GM21619 (cell line): ENCODE data around the gene PTPRB.

ENCODE experiments used
- ATAC-seq: cut with Tn5 transposase; IDR thresholded peaks from one replicate; pipeline ENCODE4 v1.9.1; 2021; ENCODE audit not compliant: unreplicated experiment

PTPRB gene

DNA sequence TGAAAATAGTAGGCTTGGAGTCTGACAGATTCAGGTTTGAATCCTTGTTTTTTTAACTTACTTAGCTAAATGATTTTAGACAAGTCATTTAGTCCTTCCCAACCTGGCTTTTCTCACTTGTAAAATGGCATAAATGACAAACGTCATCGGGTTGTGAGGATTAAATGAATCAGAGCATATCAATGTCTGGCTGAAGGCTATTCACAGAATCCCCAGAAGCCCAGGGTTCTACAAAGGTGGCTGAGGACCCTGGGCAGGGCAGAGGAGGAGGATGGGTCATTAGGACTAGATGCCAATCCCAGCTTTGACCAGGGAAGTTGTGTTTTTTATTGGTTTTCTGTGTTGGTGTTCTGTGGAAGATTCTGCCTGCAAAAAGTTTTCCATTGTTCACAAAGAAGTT, 7.6 kb upstream of the PTPRB start:
- ATAC-seq, result no peak

DNA sequence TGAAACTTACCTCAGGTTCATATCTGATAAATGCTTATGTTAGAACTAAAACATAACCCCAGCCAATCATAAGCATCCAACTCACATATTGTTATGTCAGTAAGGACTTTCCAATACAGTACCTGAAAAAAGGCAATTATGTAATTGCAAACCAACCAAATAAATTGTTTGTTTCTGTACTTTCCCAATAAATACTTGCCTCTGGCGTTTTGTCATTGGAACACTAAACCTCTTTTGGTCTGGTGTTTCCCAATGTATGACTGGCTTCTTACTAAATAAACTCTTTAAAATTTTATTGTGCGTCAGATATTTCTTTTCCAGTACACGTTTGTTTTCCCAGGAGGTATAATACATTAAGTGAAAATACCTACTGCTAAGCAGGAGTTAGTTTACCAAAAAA, 6.7 kb upstream of the PTPRB start:
- ATAC-seq, result no peak

DNA sequence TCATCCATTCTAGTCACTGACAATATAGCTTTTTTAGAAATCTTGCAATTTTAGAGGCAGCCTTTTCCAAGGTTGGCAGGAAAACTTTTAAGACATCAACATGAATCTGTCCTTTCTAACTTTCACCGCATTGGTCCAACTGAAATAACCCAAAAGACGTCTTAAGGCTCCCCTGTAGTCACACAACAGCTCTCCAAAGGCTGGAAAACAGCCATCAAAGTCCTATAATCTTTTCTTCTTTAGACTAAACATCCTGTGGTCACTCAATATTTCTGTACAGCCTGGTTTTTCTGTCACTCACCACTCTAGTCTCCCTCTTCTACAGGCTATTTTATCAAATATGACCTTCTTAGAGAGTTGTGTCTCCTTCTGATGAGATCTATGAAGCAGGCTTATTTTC, 4.5 kb upstream of the PTPRB start:
- no peak for ATAC-seq

GRCh38 chr12:70640901-70641300, 3.7 kb upstream of the PTPRB start:
- ATAC-seq, result no peak

DNA sequence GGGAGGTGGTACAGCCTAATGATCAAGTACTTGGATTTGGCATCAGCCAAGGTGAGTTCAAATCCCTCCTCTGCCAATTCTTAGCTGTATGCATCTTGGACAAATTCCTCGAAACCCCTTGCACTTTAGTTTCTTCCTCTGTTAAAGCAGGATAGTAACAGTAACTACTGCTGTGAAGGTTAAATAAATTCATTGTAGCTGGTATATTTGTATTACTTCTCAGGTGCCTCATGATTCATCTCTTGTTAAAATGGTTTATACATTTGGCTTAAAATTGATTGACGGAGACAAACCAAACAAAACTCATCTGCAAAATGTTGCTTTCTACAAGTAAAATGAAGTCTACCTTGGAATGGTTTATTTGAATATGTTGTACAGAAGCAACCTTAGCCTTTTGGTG, 2.3 kb upstream of the PTPRB start:
- ATAC-seq, result no peak

DNA sequence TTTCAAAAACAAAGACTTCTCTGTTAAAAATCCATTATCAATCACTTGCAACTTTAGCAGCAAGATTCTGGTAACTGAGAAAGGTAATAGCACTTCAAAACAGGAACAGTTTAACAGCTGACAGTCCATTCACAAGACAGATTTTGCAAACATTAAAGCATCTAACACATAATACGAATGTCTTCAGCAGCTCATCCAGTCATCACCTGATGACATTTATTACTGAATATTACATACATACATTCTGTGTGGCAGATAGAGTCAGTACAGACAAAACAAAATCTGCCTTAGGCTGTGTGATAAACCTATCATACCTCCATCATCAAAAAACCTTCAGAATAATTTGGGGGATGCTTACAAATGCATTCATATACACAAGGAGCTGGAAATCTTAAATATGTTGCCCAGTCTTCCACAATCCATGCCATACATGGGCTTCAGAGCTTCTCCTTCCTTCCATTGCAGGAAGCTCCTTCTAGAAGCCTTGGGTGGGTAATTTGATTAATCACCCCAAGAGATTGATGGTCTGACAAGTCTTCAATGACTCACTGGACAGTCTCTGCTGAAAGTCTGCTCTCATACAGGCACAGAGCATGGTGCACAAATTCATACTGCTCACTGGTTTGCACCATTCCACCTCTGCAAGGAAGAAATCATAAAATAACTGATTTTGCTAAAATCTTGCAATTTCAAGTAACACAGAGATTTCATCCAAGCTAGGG, 1.6 kb upstream of the PTPRB start:
- no peak for ATAC-seq

DNA sequence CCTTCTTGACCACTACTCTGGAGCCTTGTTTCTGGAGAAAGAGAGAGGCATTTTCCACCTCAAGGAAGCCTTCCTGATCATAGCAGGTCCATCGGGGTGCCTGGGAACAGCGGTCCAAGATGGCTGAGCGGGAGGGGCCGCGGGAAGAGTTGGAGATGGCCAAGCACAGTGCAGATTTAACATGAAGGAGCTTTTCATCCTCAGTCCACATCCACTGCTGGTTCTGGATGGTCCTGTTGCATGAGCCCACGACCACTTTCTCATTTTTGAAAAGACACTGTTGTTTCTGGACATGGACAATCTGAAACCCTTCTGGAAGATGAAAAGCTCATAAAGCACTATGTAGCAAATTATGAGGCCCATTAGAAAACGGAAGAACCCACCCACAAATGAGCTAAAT, 1.5 kb downstream of the PTPRB start:
- ATAC-seq, result no peak

GRCh38 chr12:70628701-70629480, 8.3 kb downstream of the PTPRB start:
- ATAC-seq, result no peak

DNA sequence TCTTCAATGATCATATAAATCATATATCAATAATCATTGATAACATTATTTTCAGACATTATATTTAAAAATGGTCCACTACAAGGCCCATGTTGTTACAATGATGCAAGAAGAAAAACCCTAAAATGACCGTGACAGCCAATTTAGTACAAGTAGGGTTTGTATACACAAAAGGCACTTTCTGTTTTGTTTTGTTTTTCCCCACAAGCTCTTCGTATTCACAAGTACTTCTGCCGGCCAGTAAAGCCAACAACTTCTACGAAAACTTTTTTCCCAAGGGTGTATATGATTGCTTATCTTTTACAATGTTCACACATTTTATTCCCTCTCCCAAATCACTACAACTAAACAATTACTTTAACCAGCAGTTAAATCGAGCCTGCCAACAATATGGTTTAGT, 9.6 kb downstream of the PTPRB start:
- ATAC-seq, result no peak

GRCh38 chr12:70626180-70626579, 11.0 kb downstream of the PTPRB start:
- no peak for ATAC-seq

- no peak for ATAC-seq
Observed at GRCh38 chr12:70619471-70620152, 17.6 kb downstream of the PTPRB start.

DNA sequence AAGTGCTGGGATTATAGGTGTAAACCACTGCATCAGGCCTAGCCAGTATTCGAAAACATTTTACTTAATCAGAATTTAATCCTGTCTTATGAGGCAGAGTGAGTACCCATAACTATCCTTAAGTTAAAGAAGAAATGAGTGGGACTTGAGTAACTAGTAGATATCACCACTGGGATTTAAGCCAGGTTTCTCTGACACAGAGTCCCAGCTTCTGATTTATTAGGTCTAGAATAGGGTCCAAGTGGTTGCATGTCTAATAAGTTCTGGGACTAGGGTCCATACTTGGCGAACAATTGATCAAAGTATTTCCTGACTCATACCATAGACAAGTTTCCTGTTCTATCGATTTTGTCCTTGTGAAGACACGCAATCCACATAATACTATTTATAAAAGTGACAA, 18.9 kb downstream of the PTPRB start:
- ATAC-seq, result no peak

DNA sequence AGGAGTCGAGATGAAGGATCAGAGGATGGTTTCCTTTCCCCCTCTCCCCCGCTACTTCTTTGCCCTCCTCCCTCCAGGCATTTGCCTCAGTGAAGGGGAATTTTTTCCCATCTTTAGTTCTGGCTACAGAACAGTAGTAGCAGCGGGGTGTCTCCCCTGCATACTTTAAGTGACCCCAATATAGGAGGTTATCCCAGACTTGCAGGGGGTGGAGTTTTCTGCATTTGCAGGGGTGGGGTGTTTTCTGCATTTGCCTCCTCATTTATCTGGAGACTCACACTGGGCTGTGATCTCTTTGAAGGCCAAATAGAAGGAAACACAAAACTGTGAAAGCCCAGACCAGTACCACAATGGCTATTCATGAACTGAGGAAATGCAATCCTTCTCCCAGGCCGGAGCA, 19.8 kb downstream of the PTPRB start:
- no peak for ATAC-seq

GRCh38 chr12:70615174-70615866, 21.9 kb downstream of the PTPRB start:
- no peak for ATAC-seq

DNA sequence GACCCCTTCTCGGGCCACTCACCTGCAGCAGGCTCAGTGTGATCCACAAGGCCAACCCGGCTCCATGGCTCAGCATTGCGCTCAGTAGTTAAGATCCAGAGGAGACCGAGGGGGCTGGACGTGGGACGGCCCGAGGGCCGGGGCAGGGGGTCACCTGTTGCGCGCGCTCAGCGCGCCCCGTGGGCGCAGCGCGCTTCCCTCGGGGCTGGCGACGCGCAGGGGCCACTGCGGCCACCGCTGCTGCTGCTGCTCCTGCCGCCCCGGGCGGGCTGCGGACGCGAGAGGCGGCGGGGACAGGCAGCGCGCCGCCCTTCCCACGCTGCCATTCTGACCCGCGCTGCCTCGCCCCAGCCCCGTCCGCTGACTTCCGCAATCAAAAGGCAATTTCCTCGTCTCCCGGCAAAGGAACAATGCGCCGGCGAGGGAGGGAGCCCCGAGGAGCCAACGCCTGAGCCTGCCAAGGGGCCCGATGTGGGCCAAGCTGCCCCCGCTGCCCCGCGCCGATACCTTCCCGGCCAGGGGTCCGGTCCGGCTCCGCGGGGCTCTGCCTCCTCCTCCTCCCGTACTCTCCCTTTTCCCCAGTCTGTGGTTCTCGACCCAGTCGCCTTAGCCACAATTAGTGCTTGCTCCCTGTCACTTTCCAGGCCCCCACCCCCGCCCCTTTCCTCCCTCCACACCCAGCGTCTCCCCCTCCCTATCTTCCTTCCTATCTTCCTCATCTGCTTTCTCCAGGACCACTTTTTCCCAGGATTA, 27.3 kb downstream of the PTPRB start:
- ATAC-seq, result no peak

GRCh38 chr12:70609203-70609602, 28.0 kb downstream of the PTPRB start:
- no peak for ATAC-seq

GRCh38 chr12:70608184-70608583, 29.0 kb downstream of the PTPRB start:
- ATAC-seq, result no peak

DNA sequence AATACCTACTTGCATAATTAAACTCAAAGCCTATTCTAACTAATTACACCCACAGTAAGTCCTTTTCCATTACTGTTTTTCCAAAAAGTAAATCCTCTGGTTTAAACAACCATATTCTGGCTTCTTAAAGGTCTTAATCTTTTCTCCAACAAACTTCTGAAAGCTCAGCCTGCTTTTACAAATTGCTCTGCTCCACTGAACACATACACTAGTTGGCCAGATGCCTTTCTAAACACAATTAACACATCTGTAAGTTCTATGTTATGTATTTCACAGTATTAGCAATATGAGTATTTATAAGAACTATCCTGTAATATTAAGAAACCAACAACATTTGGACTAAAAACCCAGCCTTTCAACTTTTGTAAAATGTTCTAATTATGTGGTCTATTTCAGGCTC, 30.1 kb downstream of the PTPRB start:
- no peak for ATAC-seq

- no peak for ATAC-seq
Observed at GRCh38 chr12:70605976-70606375, 31.3 kb downstream of the PTPRB start.

GRCh38 chr12:70604662-70605061, 32.6 kb downstream of the PTPRB start:
- no peak for ATAC-seq

GRCh38 chr12:70603044-70603443, 34.2 kb downstream of the PTPRB start:
- no peak for ATAC-seq
